ENCODE results near the gene TMEM255B.

GRCh38 chr13:113789167-113789566 lies 30.1 kb downstream of the TMEM255B start:
- TF ChIP-seq CTCF (IDR thresholded peaks at IDR 0.05; ENCODE audit: insufficient read depth, low read depth, low read length) (no peak), EZH2 (IDR thresholded peaks at IDR 0.05; ENCODE audit: insufficient read depth, low read length) (no peak)
